GM18907 (cell line): ENCODE data around the gene AIFM3.
"Not testable (repeated sequence)": the region's sequence is repeated elsewhere in the genome, so short reads cannot be mapped to it uniquely, and the experiment has no call there.

ENCODE experiments used
- ATAC-seq: cut with Tn5 transposase; IDR thresholded peaks from one replicate; pipeline ENCODE4 v1.9.1; 2021; ENCODE audit warnings: mild to moderate bottlenecking, moderate library complexity; ENCODE audit not compliant: unreplicated experiment

The AIFM3 gene

DNA sequence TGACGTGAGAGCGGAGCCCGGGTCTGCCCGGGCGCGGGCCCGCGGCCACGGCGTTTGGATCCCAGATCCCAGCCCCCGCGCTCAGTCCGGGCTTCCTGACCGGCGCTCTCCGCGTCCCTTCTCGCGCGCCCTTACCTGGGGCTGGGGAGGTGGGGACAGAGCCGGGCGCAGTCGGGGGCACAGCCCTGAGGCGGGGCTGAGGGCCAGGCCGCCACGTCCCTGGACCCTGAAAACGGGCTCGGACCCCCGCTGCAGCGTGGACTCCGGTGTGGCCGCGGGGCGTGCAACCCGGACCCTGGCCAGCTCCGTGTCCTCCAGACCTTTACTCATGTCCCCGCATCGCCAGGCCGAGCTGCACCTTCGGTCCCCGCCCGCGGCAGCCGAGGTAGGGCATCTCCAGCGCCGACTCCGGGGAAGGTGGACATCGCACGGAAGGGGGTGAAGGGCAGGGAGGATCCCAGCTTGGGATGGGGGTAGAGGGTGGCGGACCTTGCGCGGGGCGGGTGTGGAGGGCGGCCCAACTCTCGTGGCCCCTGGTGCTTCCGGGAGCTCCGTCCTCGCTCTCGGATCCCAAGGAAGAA is 9.9 kb upstream of the AIFM3 start:
- ATAC-seq, result no peak

DNA sequence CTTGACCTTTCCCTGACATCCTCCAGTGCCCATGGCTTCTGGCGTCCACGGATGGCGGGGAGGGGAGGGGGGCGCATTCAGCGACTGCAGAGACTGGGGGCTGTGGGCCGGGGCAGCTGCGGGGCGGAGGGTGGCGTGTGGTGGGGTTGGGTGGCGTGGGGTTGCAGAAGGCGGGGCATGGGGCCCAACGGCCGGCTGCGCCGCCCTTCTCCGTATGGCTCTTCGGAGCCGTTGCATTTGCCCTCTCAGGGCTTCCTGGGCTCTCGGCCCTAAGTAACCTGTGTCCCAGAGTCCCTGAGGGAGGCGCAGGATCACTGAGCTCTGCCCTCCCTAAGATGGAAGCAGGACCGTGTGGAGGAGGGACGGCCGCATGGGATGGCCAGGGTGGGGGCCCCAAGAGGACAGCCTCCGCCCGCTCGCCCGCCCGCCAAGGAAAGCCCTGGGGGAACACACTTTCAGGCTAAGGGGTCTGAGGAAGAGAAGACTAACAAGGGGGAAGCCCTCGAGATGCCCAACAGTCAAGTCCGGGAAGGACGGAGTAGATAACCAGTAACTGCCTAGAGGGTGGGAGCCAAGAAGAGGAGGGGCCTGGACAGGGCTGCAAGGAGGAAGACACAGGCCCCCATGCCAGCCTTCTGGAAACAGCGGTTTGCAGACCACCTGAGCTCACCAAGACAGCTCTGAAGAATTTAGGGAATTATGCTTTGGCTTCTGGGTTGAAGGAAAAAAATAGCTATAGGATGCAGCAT is 9.2 kb upstream of the AIFM3 start:
- no peak for ATAC-seq

DNA sequence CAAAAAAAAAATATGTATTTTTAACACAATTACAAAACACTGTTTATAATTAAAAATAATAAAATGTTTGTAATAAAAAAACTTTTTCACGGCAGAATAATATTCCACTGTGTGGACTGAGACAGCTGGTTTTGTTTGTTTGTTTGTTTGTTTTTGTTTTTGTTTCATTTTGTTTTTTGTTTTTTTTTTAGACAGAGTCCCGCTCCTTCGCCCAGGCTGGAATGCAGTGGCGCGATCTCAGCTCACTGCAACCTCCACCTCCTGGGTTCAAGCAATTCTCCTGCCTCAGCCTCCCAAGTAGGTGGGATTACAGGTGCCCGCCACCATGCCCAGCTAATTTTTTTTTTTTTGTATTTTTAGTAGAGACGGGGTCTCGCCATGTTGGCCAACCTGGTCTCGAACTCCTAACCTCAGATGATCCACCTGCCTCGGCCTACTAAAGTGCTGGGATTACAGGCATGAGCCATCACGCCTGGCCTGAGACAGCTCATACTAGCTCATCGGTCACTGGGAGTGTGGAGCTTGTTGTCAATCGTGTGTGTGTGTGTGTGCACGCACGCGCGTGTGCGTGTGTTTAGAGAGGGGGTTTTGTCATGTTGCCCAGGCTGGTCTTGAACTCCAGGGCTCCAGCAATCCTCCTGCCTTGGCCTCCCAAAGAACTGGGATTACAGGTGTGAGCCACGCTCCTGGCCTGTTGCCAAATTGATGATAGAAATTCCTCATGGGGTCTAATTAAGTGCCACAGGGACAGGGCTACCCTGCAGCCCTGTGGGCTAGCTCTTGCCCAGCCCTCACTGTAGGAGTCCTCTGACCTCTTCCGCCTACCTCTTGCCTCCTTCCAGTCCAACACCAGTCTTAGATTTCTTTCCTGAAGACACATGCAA is 7.2 kb upstream of the AIFM3 start:
- ATAC-seq, result no peak

DNA sequence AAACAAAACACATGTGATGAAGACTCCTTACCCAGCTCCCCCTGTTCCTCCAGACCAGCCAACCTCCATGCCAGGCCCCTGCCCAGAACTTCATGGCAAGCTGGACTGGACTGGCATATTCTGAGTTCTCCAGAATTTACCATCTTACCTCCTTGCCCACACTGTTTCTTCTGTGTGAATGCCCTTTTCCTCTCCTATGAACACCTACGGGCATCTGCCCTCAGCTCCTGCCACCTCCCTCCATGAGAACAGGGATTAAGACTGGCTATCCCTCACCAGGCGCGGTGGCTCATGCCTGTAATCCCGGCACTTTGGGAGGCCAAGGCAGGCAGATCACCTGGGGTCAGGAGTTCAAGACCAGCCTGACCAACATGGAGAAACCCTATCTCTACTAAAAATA is 6.4 kb upstream of the AIFM3 start:
- no peak for ATAC-seq

DNA sequence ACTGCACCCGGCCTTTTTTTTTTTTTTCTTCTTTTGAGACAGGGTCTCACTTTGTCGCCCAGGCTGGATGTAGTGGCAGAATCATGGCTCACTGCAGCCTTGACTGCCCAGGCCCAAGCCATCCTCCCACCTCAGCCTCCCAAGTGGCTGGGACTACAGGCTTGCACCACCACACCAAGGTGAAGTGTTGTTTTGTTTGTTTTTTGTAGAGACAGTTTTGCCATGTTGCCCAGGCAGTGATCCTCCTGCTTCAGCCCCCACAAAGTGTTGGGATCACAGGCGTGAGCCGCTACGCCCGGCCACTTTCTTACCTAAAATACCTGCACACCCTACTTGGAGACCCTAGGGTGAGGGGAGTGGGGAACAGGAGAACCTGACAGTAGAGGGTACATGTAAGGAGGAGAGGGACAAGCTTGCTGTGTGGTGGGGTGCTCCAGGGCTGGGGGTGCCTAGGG is 4.5 kb upstream of the AIFM3 start:
- no peak for ATAC-seq

DNA sequence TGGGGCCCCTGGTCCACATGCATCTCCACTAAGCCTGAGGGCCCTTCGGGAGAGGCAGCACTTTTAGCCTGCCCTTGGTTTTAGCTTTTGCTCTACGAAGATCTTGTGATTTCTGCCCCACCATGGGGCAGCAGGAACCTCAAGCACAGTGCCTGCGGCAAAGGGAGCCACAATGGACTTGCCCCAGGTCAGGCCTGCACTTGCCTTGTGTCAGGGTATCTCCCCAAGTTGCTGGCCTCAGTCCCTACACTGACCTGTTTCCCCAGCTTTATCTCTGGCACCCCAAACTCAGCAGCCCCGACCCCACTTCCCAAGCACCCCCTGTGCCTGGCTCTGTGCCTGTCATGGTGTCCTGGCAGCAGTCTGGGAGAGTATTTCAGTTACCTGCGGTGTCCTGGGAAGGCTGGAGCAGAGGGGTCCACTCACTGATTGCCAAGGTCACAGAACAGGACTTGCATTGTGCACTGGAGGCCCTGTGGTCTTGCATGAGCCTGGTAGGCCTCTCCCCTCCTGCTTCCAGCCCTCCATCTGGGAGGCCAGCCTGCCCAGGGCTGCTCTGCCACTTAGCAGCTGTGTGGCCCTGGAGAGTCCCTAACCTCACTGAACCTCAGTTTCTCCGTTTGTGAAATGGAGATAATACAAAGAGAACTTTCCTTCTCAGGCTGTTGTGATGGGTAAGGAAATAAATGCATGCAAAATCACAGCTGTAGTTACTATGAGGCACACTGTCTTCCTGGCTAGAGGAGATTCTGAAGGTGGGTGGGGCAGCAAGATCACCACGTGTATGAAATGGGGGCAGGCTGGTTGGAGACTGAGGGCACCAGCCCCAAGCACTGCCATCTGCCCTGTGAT is 3.6 kb upstream of the AIFM3 start:
- ATAC-seq, result no peak

DNA sequence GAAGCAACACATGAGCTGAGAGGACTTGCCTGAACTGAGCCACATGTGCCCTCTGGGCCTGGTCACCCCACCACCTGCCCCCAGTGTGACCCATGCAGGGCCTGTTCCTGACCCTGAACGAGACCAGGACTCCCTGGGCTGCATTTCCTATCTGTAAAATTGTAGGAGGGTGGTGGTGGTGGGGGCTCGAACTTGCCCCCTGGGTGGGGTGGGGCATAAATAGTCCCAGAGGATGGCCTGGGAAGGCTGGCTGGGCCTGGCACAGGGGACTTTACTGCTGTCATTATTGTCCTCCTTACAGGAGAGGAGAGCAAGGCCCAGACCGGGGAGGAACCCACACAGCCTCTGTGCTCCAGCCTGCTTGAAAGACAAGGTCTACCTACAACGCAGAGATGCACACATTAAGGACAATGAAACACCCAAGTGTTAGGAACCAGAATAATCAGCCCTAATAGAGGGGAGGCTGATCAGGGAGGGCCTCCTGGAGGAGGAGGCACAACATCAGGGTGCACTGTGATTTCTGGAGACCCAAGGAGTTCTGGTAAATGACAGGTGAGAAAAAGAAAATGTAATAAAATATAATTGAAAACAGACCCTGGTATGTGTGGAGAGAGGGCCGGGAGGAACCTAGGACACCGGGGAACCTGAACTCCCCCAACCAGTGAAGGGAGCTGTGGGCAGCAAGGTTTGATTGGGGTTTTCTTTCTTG is 2.8 kb upstream of the AIFM3 start:
- no peak for ATAC-seq

DNA sequence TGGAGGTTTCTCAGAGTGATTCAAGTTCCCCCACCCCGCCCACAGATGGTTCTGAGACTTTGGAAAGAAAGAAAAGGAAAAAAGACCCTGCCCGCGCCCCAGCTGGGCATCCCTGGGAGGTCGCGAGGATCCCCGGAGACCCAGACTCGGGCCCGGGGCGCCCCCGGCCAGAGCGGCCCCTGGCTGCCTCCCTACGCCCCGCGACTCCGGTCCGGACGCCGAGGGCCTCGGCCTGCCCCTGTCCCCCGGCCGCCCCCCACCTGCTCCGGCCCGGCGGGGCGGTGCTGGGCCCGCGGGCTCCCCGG is 2.3 kb upstream of the AIFM3 start:
- no peak for ATAC-seq

DNA sequence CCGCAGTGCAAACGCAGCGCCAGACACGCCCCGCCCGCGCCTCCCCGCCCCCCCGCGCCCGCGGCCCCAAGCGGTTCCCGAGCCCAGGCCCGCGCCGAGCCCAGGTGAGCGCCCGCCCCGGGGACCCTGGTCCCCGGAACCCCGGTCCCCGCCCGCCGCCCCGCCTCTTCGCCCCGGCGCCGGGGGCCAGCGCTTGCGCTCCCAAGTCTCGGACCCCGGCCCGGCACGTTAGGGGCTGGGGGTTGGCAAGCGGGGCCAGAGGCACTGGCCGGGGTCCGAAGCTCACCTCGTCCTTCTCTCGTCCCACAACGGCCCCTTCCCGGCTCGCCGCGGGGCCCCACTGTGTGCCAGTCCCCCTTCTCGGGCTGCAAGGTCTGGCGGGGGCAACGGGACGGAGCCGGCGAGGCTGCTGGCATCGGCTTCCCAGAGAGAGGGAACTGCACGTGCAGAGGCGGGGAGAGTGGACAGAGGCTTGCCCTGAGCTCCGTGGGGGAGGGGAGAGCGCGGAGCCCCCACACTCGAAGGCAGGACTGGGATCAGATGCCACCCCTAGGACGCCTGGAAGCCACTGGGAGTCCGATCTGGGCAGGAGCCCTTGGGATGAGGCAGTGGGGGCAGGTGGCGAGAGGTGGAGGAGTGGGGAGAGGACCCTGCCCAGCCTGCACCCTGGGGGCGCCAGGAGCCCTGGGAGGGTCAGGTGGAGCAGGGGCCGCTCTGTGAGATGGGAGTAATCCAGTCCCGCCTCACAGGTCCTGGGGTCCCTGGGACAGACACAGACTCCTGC is 1.8 kb upstream of the AIFM3 start:
- no peak for ATAC-seq

DNA sequence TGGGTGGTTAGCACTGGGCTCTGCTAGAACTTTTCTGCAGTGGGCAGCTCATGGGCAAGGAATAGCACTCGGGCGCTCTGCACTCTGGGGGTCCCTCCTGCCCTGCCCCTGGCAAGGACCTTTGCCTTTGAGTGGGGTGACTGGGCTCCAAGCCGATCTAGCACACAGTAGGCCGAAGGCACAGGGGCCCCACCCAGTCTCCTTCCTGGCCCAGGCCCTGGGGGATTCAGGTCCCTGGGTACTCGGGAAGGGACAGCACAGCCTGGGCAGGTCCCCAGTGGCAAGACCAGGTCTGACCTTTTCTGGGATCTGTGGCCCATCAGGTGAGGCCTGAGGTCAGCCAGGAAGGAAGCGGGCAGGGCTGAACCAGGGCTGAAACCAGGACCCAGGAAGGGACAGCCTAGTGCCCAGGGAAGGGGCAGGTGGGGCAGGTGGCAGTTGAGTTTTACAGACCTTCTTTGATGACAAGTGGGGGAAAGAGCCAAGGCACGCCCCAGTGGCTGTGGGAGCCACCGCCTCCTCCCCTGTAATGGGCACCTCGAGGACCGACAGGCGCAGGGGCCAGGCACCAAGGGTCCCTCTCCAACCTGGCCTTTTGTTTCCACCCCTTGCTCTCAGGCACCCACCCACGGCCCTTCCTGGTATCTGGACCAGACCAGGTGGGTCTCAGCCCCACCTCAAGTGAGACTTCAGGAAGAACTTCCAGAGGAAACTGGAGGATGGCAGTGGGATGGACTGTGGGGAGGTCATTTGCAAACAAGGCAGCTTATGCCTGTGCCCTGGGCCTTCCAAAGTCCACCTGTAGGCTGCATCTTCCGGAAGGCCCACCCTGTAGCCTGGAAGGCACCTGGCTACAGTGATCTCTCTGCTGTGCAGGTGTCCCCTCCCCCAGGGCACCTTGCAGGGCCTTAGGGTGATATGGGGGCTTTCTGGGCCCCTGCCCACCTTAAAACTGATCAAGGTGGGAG is 883 bp upstream of the AIFM3 start:
- no peak for ATAC-seq

DNA sequence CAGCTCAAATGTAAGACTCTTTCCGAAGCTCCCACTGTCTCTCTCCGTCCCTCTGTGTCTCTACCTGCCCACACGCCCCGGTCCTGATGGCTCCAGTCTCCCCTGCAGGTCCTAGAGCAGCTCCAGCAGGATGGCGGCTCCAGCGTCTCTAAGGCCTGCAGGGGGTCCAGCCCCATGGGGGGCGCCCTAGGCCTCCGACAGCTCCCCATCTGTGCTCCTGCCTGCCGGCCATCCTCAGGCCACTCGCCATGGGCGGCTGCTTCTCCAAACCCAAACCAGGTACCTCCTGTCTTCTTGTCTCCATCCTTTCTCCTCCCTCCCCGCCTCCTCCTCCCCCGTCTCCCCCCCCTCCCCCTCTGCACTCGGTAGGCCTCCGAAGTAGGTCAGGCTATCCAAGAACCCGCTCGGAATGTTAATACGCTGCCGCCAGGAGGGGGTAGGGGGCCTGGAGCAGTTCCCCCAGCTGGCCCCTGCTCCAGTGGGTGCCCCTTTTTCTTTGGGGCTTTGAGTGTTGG is 699 bp downstream of the AIFM3 start:
- no peak for ATAC-seq

DNA sequence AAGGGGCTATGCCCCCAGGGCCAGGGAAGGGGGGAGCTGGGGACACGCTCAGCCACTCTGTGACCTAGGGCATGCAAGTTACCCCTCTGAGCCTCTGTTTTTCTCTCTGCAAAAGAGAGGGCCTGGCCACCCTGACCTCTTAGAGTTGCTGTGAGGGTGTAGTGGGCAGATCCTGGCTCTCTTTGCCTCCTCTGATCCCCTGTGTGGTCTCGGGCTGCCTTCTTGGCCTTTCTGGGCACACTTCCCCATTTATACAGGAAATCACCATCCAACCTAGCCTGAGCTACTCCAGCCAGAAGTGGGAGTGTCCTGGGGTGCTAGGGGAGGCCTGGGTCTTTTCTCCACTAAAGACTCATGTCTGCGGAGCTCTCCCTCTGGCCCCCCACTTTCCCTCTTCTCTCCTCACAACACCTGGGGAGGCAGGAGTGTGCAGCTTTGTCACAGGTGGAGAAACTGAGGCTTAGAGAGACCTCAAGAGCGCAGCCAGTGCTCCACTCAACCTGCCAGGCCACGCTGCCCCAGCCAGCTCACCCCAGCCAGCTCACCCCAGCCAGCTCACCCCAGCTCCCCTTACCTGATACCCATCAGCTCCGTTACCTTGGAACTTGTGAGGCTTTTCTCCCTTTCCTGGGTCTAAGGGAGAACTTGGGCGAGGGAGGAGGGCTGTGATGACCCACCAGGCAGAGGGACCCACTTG is 1.4 kb downstream of the AIFM3 start:
- ATAC-seq, result no peak

DNA sequence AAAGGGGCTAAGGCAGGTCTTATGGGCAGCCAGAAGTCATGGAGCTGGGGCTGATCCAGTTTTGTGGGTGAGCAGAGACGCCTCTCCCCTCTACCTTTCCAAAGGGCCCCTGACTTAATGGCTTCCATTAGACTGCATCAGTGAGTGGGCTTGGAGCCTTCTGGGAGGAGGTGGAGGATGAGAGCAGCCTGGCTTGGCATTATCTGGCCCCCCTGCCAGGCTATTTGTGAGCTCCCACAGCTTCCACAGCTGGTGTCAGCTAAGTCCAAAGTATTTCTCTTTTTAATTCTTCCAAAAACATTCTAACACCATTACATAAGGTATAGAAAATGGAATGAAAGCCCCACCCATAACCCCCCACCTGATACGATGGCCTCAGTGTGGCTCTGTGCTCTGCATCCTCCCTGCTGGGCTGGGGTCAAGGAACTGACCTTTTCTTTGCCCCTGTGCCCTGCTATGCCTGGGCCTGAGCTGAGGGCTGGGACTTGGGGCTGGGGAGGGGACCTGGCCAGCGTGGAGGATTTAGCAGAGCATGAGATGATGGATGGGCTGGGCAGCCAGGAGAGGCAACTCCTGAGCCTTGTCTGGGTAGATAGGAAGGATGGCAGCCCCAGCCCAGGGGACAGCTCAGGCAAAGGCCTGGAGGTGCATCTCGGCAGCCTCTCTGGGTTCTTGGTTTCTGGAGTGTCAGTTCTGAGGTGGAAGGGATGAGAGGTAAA is 4.0 kb downstream of the AIFM3 start:
- no peak for ATAC-seq

DNA sequence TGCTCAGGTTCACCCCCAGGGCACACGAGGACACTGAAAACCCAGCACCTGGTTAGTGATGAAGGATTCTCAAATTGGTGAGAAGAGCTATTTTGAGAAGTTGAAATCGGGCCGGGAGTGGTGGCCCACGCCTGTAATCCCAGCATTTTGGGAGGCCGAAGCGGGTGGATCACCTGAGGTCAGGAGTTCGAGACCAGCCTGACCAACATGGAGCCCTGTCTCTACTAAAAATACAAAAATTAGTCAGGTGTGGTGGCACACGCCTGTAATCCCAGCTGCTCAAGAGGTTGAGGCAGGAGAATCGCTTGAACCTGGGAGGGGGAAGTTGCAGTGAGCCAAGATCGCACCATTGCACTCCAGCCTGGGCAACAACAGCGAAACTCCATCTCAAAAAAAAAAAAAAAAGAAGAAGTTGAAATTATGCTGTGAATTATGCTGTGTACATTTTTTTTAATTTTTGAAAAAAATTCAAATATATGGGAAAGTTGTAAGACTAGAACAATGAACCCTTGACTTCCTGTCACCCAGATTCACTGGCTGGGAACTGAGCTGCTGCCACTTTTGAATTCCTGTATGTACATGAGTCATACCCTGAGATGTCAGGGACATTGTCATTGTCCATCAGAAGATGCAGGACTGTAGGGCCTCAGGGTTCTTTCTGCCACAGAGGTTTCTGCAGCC is 5.1 kb downstream of the AIFM3 start:
- not testable (repeated sequence) for ATAC-seq

DNA sequence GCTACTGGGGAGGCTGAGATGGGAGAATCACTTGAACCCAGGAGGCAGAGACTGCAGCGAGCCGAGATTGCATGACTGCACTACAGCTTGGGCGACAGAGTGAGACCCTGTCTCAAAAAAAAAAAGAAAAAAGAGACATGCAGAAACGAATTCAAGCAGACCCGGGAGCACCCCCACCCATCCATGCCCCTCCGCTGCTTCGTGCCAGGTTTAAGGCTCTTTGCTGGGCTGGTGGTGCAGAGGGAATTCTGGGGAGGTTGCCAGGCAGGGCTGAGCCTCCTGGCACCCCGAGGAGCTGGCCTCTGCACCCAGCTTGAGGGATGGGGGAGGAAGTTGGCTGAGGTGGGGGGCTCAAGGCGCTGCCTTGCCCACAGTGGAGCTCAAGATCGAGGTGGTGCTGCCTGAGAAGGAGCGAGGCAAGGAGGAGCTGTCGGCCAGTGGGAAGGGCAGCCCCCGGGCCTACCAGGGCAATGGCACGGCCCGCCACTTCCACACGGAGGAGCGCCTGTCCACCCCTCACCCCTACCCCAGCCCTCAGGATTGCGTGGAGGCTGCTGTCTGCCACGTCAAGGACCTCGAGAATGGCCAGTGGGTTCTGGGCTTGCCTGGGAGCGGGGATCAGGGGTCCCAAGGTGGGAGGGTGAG is 6.0 kb downstream of the AIFM3 start:
- no peak for ATAC-seq
